ENCODE measurements around the gene PCBP3.
"Not testable (repeated sequence)": the region's sequence is repeated elsewhere in the genome, so short reads cannot be mapped to it uniquely, and the experiment has no call there.

Gene PCBP3

GRCh38 chr21:45952974-45953373 lies 309.4 kb downstream of the PCBP3 start:
- no peak for ATAC-seq

GRCh38 chr21:45954261-45954660 lies 310.7 kb downstream of the PCBP3 start:
- ATAC-seq: no peak

GRCh38 chr21:45954921-45955320 lies 311.4 kb downstream of the PCBP3 start:
- ATAC-seq: no peak

GRCh38 chr21:45957551-45957950 lies 314.0 kb downstream of the PCBP3 start:
- no peak for ATAC-seq

- ATAC-seq: no peak
Measured at GRCh38 chr21:45957981-45958600, 314.6 kb downstream of the PCBP3 start.

- ATAC-seq: no peak
Measured at GRCh38 chr21:45959182-45959581, 315.7 kb downstream of the PCBP3 start.

GRCh38 chr21:45959779-45960390 lies 316.4 kb downstream of the PCBP3 start:
- ATAC-seq: no peak

- not testable (repeated sequence) for ATAC-seq
Measured at GRCh38 chr21:45961408-45961807, 317.9 kb downstream of the PCBP3 start.

GRCh38 chr21:45962531-45963231 lies 319.2 kb downstream of the PCBP3 start:
- ATAC-seq: no peak

- no peak for ATAC-seq
Measured at GRCh38 chr21:45963232-45963570, 319.7 kb downstream of the PCBP3 start.

- no peak for ATAC-seq
Measured at GRCh38 chr21:45964649-45965048, 321.1 kb downstream of the PCBP3 start.

GRCh38 chr21:45965084-45965809 lies 321.7 kb downstream of the PCBP3 start:
- ATAC-seq: no peak

- ATAC-seq: no peak
Measured at GRCh38 chr21:45966791-45967394, 323.4 kb downstream of the PCBP3 start.

- no peak for ATAC-seq
Measured at GRCh38 chr21:45969921-45970673, 326.6 kb downstream of the PCBP3 start.

GRCh38 chr21:45970674-45971615 lies 327.4 kb downstream of the PCBP3 start:
- peak; percentile 51 to 56 for ATAC-seq

GRCh38 chr21:45971616-45972352 lies 328.3 kb downstream of the PCBP3 start:
- no peak for ATAC-seq

GRCh38 chr21:45972353-45972715 lies 328.8 kb downstream of the PCBP3 start:
- ATAC-seq: no peak

- ATAC-seq: peak; percentile 4 to 6
Measured at GRCh38 chr21:45972716-45973474, 329.4 kb downstream of the PCBP3 start.

- peak; percentile 81 for ATAC-seq
Measured at GRCh38 chr21:45973475-45974072, 330.0 kb downstream of the PCBP3 start.
